NCI-H1694 treated with DMSO at 0.1 percent for 48 hours (cell line): Measurements from ENCODE around the gene CIART.
A peak's percentile ranks its signal among the peaks of the same experiment; 100 is the strongest.
"Not testable (repeated sequence)": the region's sequence is repeated elsewhere in the genome, so short reads cannot be mapped to it uniquely, and the experiment has no call there.

Experiments
- DNase-seq: peaks from one replicate; lab custom pipeline; 2025; lab: John Stamatoyannopoulos, UW

The CIART gene, protein sequence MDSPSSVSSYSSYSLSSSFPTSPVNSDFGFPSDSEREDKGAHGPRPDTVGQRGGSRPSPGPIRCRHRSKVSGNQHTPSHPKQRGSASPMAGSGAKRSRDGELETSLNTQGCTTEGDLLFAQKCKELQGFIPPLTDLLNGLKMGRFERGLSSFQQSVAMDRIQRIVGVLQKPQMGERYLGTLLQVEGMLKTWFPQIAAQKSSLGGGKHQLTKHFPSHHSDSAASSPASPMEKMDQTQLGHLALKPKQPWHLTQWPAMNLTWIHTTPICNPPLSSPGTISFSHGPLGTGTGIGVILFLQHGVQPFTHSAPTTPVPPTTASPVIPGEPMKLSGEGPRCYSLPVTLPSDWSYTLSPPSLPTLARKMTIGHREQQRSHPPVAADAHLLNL

DNA sequence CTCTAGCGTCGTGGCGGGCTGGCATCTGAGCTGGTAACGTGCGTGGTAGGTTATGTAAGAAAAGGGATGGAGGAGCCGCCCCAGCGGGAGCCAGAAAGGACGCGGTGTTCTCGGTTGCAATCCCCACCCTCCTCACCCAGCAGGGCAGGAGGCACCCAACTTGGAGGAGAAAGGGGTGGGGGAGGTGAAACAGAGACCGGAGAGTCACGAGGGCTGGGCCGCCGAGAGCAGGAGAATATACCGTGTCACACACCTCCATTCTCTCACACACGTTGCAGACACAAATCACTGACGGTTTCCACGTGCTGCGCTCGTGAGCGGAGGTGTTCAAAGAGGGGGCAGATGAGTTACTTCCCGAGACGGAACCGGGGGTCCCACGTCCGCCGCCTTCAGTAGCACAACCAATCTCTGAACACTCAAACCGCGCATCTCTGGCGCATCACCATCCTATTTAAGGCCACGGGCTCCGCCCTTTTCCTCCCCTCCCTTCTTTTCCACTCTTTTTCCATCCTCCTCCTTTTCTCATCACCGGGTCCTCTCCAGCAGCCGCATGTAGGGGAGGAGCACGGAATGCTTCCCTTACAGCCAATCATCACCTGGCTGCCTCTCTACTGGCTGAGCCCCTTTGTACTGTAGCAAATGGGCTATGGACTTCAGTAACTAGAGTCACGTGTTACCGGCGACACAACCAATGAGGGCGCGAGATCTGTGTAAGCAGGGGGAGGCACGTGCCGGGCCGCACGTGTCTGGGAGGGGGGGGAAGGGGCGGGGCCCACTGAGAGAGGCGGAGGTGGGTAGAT lies at the start of gene CIART:
TSS of gene CIART (plus strand) at position 797 of the 800 bp plus-strand sequence. CDS start 714 bp downstream, outside the sequence.
- DNase-seq: peak; percentile 100

DNA sequence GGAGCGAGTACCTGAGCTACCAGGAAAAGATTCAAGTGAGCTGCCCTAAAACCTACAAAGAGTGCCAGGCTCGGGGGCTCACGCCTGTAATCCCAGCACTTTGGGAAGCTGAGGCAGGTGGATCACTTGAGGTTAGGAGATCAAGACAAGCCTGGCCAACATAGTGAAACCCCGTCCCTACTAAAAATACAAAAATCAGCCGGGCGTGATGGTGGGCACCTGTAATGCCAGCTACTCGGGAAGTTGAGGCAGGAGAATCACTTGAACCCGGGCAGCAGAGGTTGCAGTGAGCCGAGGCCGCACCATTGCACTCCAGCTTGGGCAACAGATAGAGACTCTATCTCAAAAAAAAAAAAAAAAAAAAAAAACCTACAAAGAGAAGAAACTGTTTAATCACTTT lies 49.4 kb upstream of the CIART start:
- DNase-seq: not testable (repeated sequence)

DNA sequence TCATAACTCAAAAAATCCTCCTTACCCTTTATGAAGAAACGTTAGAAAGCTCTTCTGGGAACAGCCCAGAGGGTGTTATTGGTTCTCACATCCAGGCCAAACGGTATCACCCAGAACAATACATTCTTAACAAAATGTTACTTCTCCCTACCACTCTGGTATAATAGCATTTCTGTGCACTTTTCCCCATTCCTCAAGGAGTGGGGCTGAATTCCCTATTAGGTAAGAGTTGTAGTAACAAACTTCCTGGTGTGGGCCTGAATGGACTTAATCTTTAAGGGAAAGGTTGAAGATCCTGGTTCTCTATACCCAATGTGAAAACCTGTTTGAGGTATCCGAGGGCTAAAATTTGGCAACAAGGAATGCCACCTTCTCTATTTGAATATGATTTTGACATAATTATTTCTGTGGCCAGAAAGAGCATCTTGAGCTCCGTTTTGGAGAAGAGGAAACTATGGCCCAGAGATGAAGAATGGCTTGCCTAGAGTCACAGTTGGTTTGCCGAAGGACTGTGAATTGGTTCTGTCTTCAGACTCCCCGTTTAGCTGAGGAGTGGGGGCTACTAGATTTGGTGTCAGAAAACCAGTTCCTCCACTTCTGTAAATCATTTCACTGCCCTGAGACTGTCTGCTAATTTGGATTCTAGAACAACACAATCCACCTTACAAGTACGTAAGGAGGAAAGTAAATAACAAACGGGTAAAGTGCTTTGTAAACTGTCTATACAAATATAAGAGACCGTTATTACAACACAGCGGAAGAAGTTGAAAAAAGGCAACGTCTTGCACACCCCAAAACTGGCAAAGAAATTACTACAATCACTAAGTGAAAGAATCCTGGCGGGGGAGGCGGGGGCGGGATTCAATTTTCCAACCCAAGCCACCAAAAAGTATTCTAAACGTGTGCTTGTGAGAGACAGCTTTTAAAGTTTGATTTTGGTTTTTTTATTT lies 48.7 kb upstream of the CIART start:
- no peak for DNase-seq

DNA sequence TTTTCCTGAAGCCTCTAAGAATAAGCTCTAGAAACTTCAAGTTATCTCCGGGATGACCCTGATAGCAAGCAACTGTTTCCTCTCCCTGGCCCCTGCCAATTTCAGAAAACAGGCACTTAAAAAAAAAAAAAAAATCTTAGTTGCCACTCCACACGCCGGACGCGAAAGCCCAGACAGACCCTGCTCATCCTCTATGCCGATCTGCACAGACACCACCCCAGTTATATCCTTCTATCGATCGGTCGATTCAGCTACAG lies 48.1 kb upstream of the CIART start:
- no peak for DNase-seq

DNA sequence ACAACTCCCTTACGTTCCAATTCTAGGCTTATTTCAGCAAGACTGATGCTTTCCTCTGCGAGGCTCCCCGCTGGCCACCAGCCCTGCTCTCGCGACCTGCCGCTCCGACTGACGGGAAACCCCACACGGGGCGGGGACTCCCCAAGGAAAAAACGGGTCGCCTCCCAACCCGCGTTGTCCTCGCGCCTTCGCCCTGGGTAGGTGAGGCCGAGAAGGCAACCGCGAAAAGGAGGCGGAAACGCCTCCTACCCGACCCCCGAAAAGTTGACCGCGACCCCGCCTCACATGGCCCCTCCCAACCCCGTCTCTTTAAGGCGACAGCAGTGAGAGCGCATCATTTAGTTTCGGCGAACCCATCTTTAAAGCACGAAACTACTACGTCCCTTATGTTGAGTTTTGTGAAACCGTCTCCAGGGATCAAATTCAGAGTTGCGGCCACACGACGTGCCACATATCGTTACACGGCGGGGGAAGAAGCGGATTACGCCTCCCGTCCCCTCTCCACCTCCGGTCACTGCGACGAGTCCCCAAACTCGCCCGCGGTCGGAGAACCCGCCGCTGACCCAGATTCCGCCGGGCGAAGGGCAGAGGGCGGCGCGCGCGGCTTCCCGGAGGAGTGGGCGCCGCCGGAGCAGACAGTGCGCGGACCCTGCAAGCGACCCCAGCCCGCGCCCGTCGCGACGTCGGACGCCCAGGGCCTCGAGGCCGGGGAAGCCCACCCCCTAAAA lies 47.6 kb upstream of the CIART start:
- peak; percentile 74 for DNase-seq

DNA sequence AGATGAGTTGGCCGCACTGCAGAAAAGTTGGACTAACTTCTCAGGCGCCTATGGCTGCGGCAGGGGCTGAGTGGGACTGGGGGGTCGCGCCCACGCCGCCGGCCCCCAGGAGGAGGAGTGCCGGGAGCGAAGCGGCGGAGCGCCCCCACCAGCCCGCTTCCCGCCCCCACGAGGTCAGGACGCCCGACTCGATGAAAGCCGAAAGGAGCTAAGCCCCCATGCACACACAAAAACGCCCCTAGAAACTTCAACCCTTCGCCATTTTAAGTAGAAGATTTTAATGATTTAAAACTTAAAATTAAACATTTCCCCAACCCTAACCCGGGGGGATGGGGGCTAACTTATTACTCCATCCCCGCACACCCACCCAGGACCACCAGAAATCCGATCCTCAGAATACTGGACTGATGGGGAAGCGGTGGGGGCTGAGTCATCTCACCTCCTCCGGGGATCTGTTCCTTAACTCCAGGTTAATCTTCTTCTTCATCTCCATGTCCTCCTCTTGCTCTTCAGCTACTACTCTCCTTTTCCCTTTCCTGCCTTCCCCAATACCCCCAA lies 47.0 kb upstream of the CIART start:
- no peak for DNase-seq

DNA sequence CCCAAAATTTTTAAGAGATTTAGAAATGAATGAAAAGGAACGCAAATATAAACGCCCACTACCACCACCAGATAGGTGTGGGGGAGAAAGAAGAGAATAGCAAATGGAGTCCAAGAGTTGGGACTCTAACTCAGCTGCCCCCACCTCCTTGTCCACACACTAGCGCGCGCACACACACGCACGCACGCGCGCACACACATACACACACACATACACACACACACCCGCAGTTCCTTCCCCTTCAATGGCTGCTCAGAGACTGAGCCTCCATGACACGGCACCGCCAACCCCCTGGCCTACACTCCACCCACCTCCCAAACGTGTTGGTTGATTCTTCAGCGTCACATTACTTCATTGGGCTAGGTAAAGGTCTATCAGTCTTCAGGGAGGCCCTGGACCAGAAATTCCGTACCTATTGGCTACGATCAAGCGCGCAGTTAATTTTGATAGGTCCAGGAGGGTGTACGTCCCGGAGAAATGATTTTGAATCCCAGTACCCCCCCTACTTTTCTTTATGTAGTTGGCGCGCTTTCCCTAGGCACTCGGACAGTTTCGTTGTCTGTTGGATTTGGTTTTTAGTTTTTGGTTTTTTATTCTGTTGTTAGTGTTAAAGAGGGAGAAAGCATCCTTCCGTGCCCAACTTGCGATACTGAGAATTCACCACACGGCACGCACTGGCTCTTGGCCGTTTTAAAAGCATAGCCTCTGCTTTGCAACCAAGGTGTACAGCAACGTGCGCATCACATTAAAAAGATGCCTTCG lies 46.3 kb upstream of the CIART start, which contains the start of gene ANP32E:
TSS of gene ANP32E (minus strand) at position 261 of the 762 bp plus-strand sequence. CDS start 326 bp downstream, outside the sequence.
- DNase-seq: peak; percentile 100

DNA sequence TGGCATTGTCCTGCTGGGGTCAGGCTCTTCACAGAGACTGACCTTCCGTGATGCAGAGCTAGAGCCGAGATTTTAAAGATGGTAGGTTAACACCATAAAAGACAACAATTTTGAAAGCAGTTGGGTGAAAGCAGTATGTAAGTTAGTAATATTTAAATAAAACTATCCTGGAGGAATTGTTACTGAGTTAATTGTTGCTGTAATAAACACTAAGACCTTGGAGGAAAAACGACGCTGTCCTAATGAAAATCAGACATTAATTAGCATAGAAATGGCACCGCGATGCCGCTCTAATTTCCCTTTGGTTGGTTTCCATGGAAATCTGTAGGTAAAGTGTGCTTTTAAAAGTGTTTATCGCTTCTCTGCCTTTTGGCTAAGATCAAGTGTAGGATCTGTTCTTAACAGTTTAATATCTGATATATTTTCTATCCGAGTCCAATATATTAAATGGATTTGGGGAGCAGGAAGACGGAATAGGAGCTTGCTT lies 45.7 kb upstream of the CIART start:
- DNase-seq: peak; percentile 35

DNA sequence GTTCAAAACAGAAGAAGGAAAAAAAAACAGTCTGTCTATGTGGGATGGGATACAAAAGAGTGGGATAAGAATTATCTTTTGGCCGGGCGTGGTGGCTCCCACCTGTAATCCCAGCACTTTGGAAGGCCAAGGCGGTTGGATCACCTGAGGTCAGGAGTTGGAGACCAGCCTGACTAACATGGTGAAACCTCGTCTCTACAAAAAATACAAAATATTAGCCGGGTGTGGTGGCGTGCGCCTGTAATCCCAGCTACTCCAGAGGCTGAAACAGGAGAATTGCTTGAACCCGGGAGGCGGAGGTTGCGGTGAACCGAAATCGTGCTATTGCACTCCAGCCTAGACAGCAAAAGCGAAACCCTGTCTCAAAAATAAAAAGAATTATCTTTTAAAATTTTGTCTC lies 45.2 kb upstream of the CIART start:
- not testable (repeated sequence) for DNase-seq

DNA sequence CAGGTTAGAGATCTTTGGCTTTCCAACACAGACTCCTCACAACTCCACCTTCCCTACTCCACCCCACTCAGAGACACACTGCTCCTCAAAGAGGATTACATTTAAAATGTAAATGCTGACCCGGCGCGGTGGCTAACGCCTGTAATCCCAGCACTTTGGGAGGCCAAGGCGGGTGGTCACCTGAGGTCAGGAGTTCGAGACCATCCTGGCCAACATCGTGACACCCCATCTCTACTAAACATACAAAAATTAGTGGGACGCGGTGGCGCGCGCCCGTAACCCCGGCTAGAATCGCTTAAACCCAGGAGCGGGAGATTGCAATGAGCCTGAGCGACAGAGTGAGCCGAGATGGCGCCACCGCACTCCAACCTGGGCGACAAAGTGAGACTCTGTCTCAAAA lies 44.6 kb upstream of the CIART start:
- DNase-seq: no peak

DNA sequence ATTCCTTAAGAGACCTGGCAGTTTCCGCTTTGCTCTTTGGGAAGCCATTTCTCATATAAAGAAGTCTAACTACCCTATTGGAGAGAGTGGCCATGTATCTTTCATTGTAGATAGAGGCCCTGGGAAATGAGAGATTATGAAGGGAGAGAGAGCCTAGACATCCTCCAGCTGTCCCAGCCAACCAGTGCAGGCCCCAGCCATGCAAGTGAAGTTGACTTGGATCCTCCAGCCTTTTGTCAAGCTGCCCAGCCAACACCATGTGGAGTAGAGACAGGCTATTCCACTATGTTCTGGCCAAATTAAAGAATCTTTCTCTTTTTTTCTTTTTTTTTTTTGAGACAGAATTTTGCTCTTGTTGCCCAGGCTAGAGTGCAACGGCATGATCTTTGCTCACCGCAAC lies 39.4 kb upstream of the CIART start:
- DNase-seq: no peak

DNA sequence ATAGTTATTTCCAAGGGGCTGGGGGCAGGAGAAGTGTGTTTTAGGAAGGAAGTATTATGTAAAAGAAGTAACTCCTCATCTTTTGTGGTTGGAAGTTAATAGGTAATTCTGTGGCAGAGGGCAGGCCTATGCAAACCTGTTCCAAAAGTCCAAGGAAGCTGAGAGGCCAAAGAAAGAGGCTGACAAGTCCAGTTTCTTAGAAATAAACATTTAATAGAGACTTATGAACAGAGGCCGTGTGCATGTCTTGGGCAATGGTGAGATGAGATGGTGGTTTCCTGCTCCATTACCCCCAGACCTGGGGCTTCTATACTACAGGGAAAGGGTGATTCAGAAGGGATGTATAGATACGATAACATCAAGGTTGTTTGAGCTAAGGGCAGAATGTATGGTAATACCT lies 32.4 kb upstream of the CIART start:
- DNase-seq: no peak

DNA sequence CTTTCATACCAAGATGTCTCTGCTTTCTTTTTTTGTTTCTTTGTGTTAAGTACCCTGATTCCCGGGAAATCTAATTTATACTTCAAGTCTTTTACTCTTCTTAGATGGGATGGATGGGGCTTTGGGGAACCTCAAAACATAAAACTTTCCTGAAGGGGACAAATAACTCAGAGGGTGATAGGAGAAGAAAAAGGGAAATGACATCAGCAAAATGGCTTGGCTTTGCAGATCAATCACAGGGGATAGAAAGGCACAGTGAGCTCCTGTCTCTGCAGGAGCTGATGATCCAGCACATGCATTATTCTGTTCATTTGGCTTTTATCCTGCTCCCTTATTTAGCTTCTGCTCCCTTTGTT lies 26.2 kb upstream of the CIART start:
- no peak for DNase-seq

DNA sequence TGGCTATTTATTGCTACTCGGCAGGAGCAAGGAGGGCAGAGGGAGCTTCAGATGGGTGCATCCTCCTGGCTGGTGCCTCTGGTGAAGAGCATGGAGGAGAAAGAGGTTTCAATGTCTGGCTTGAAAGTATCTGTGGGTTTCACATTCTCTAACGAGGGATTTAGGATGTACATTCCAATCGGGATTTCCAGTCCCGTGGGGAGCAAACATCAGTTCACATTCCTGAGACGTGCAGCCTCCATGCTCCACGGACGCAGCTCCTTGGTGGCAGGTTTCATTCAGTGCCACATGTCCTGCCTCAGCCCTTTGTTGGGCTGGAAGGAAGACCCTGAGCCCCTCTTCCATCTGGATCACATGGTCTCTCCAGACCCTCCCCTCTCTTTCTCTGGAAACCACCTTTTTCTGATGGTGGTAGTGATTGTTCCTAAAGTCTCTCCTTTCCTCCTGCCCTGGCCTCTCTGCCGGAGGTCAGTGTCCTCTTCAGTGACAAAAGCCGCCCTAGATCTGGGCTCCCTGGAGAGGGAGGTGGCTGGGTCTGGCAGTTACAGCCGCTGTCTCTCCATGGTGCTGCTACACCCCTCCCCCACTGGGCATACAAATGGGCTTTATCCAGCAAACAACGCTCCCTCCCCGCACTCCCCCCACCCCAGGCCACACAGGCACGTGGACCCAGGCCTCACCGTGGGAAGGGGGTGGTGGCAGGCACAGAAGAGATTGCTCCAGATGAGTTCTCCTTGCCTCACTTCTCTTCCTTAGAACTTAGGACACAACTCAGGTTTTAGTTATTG lies 25.6 kb upstream of the CIART start:
- DNase-seq: no peak

DNA sequence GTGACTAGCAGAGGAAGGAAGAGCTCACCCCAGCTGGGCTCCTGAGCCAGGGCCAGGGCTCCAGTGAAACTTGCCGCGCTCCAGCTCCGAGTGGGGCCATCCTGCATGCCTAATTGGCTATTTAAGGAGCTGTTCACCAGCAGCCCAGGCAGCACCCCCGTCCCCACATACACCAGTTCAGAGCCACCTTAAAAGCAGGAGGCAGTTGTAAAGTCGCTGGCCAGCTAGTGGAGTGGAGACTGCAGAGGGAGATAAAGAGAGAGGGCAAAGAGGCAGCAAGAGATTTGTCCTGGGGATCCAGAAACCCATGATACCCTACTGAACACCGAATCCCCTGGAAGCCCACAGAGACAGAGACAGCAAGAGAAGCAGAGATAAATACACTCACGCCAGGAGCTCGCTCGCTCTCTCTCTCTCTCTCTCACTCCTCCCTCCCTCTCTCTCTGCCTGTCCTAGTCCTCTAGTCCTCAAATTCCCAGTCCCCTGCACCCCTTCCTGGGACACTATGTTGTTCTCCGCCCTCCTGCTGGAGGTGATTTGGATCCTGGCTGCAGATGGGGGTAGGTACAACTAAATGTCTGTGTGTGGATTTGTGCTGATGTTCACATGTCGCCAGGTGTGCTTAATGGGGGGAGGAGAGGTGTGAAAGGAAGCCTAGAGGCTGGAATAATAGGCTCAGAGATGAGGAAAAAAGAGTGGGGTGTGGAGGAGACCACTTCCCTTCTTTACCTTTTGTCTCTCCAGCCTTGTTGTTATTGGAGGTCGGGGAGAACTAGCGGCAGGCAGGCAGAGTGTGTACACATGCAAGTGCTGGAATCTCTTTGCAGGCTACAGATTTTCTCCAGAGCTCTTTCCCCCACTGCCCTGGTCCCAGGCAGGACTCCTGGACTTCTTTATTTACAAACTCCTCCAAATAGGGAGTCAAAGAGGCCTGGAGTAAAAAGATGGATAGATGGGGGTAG lies 24.4 kb upstream of the CIART start, which contains the start of gene CA14:
TSS of gene CA14 (plus strand) at position 151 of the 962 bp plus-strand sequence. CDS start at position 506, 355 bp downstream.
- no peak for DNase-seq

DNA sequence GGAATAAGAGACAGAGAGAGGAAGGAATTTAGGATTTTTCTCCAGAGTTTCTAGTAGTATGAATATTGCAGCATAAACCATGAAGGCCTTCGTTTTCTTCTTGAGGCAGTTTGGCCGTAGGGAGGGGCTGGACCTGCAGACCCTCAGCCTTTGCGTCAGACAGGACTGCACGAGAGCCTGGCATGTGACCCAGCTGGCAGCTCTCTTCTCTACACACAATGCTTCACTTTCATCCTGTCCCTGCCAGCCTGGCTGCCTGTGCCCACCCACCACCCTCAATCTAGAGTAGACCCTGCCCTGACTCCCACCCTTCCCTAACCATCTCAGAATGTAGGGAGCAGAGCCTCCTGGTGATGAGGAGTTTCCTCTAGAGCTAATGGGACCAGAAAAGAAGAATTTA lies 23.1 kb upstream of the CIART start:
- no peak for DNase-seq

DNA sequence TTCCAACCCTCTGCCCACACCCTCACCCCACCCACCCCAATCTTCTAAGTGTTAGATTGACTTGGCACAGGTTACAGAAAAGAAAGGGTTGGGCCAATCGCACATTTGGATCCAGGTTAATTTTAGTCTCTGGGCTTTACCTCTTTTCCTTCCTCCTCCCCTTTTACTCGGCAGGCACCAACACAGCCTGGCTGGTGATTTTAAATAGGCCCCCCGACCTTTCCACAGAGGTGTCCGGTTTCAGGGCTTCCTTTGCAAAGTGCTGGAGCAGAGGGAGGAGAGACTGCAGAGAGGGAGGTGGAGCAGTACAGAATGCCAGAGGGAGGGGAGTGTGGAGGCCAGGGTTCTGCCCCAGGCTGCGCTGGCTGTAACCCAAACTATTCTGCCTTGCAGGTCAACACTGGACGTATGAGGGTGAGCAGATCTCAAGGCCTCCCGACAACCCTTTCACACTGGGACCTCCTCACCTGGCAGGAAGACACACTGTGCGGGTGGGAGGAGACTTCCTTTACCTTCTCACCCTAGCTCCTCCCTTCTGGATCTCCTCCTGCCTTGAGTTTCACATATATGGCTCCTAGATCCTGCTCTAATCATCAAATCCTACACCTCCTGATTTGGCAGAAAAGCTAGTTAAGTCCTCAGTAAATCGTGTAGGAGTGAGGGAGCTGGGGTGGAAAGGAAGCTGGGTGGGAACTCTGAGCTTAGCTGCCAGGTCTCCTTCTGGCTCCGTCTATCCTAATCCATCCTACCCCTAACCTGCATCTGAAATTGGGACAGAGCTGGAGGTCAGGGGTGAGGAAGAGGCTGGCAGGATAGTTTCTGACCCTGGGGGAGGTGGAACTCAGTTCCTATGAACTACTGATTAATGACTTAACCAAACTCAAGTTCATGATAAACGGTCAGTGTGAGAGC lies 22.3 kb upstream of the CIART start:
- DNase-seq: no peak
